Activated CD4-positive, alpha-beta T cell treated with anti-CD3 and anti-CD28 coated beads, Interleukin-2, amount 10 ng/mL, durations not matched to agents 24 days and 14 days (primary cell): ENCODE data around the gene PRKCE. TPM values are rescaled to one million over a fixed set of nuclear protein-coding genes. Genes with fewer than 3 reads are reported as not detected.

ENCODE experiments used
- DNase-seq: peaks from one replicate; pipeline ENCODE4 v3.0.0; 2022
- H3K27ac Mint-ChIP-seq: one replicate; pipeline ENCODE4 v1.8.0; 2022; ENCODE audit warnings: mild to moderate bottlenecking, mixed read lengths
- H3K27me3 Mint-ChIP-seq: one replicate; pipeline ENCODE4 v1.8.0; 2022; ENCODE audit warnings: mixed read lengths
- H3K36me3 Mint-ChIP-seq: one replicate; pipeline ENCODE4 v1.8.0; 2022; ENCODE audit warnings: low read depth, mild to moderate bottlenecking, mixed read lengths
- H3K4me1 Mint-ChIP-seq: one replicate; pipeline ENCODE4 v1.8.0; 2021; ENCODE audit warnings: mixed read lengths
- H3K4me3 Mint-ChIP-seq: one replicate; pipeline ENCODE4 v1.8.0; 2022; ENCODE audit warnings: mild to moderate bottlenecking, moderate library complexity, mixed read lengths
- H3K9me3 Mint-ChIP-seq: one replicate; pipeline ENCODE4 v1.8.0; 2021; ENCODE audit warnings: mixed read lengths
- intact Hi-C: fragments of 100-400 bp; cut with micrococcal nuclease; formaldehyde crosslinking; loops from one replicate; pipeline ENCODE4 v1.15.1; 2023
- total RNA-seq: library from RNA; stranded (reverse); gene quantifications from 2 replicates; pipeline ENCODE4 v1.2.3, GENCODE V29; 2022

The PRKCE gene
- 11.2 and 13.5 TPM in 2 replicates for total RNA-seq

DNA sequence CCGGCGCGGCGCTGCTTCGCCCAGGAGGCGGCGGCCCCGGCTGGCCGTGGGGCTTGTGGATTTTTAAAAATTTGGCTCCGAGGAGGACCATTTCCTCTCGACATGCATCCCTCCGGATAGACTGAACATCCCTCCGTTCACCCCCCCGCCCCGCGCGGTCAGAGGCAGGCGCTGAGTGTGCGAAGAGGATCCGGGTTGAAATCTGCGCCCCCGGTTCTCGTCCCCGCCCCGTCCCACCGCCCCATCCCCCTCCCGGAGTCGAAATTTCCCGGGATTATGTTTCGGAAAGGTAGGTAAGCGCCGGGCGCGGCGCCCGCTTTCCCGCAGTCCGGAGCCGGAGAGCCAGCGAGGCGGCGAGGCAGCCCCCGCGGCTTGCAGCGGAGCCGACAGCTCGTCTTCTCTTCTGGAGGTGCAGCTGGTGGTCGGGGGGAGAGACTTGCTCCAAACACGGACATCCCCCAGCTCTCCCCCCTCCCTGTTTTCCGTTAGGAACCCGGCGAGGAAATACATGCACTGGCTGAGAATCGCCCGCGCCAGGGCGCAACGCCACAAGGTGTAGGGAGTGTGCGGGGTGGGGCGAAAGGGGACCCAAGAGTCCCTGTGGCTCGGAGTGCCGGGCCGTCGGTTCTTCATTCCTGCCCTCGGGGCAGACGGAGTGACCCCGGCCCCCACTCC, at the start of gene PRKCE:
Gene PRKCE, plus strand, starts transcription at position 261 of the 675 bp plus-strand sequence.
- Mint-ChIP-seq H3K9me3 (no peaks in the 10 kb centered on the region), H3K36me3 (peaks cover 2% of the 10 kb centered on the region), H3K4me1 (peaks cover 28% of the 10 kb centered on the region), H3K27ac (peak within 1 kb of the TSS; percentile 100), H3K4me3 (peak within 1 kb of the TSS; percentile 100), H3K27me3 (peaks cover 15% of the 10 kb centered on the region)
- intact Hi-C loops = loop anchor here (2.0 kb wide), 1 partner anchor 41 kb away; the partner anchor contains the start of gene SRBD1
- DNase-seq = no peak

GRCh38 chr2:45602624-45603023, 48.9 kb upstream of the PRKCE start:
- DNase-seq = no peak
- H3K36me3 Mint-ChIP-seq = peaks cover 43% of the 10 kb centered on the region
- no peak overlapping the region for H3K27ac Mint-ChIP-seq
- no peaks in the 10 kb centered on the region for H3K27me3 Mint-ChIP-seq
- no peak overlapping the region for H3K4me3 Mint-ChIP-seq
- no peaks in the 10 kb centered on the region for H3K9me3 Mint-ChIP-seq
- H3K4me1 Mint-ChIP-seq = peaks cover 7% of the 10 kb centered on the region
- intact Hi-C loops = no loop called here

DNA sequence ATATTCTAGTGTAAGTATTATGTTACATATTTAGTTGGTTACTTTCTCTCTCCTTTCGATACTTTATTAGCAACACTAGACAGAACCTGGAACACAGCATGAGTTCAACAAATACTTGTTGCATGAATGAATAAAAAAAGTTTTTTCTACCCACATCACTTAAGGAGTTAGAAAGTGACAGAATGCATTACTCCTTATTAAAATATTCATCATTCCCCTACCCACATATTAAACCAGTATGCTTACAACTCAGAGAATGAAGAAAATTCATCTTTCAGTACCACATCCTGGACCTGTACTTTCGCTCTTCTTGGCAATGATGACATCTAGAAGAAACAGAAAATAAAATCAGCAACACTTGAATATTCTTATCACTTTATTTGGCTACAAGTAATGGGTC, 46.4 kb upstream of the PRKCE start:
- Mint-ChIP-seq H3K4me3 (no peak overlapping the region), H3K27me3 (no peaks in the 10 kb centered on the region), H3K9me3 (no peaks in the 10 kb centered on the region), H3K4me1 (peaks cover 16% of the 10 kb centered on the region), H3K27ac (no peak overlapping the region), H3K36me3 (peaks cover 31% of the 10 kb centered on the region)
- DNase-seq = no peak
- intact Hi-C loops = no loop called here

DNA sequence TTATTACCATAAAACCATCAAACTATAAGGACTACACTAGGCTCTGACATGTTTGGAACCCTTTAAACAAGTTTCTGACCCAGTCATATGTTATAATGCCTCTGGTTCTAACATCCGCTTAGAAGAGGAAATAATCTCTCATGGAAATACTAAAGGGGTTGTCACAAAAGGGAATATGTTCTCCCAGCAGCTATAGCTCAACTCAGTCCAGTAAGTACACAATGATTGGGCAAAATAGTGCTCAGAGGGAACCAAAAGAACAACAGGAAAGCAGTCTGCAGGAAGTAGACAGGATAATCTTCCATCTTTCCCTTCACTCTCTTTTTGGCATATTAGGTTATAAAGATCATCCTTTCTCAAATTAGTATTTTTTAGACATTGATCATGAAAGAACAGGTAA, 44.7 kb upstream of the PRKCE start:
- Mint-ChIP-seq H3K4me1 (peaks cover 20% of the 10 kb centered on the region), H3K4me3 (no peak overlapping the region), H3K9me3 (no peaks in the 10 kb centered on the region), H3K36me3 (peaks cover 17% of the 10 kb centered on the region), H3K27me3 (no peaks in the 10 kb centered on the region), H3K27ac (no peak overlapping the region)
- intact Hi-C loops = no loop called here
- no peak for DNase-seq

GRCh38 chr2:45607701-45608100, 43.8 kb upstream of the PRKCE start:
- Mint-ChIP-seq H3K36me3 (peaks cover 15% of the 10 kb centered on the region), H3K27ac (no peak overlapping the region), H3K9me3 (no peaks in the 10 kb centered on the region), H3K4me3 (no peak overlapping the region), H3K4me1 (peaks cover 20% of the 10 kb centered on the region), H3K27me3 (no peaks in the 10 kb centered on the region)
- DNase-seq = no peak
- intact Hi-C loops = no loop called here

DNA sequence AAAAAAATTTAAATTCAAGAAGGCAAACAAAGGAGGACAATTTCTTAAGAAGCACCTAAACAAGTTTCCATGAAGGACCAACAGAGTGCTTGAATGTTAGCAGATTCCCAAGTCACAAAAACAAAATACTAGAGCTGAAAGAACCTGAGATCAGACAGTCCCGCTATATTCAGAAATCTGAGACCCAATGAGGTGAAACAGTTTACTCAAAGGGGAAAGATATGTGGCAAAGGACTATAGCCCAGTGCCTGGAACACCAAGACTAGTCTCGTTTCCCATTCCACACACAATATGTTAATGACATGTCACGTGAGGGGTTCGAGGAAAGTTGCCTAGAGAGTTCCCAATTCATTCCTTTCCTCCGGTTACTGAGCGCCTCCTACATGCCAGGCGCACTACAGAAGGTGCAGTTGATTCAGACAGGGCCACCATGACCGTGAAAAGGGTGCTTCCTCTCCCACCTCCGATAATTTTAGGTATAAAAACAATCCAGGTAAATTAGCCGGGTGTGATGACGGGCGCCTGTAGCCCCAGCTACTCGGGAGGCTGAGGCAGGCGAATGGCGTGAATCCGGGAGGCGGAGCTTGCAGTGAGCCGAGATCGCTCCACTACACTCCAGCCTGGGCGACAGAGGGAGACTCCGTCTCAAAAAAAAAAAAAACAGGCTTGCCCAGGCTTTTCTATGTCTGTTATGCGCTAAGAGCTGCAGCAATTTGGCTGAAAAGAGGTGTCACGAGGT, 41.0 kb upstream of the PRKCE start:
- Mint-ChIP-seq H3K4me3 (peak overlapping the region; percentile 97), H3K36me3 (no peaks in the 10 kb centered on the region), H3K4me1 (peaks cover 16% of the 10 kb centered on the region), H3K27ac (peak overlapping the region; percentile 95), H3K9me3 (no peaks in the 10 kb centered on the region), H3K27me3 (no peaks in the 10 kb centered on the region)
- DNase-seq = peak; percentile 85
- intact Hi-C loops = loop anchor here (1.0 to 2.0 kb wide), 2 partner anchors 40 to 42 kb away; partner anchors contain the start of gene PRKCE

DNA sequence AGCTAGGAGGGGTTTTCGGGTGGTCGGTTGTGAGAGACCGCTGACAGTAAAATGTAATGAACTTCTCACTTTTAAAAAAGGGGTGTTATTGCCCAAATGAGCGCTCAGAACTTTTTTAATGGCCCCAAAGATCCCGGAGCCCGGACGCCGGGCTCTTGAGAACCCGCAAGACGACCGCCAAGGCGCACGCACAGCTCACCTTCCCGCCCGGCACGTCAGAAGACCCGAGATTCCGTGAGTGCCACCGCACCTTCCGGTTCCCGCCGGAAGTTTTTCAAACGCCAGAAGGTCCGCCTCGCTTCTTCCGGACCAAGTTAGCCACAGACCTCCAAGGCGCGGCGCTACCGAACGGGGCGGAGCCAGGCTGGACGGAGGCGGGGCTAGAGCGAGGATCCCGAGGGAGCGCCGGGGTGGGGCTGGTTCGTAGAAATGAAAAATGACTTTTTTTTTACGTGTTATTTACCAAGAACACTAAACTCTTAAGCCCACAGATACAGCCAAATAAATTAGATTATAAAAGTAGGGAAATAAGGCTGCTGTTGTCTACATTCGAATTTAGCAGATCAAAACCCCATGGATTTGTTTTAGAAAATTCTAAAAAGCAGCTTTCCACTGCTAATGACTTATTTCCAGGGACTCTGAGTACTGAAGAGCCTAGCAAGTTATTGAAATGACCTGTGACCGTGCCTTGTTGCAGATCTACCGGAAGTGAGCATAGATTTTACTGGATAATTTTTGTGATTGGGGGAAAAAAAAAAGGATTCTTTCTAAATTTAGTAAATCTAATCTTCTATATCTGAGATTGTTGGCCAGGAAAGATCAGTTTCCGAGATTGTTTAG, 40.2 kb upstream of the PRKCE start, which contains the start of gene SRBD1:
Gene SRBD1, minus strand, starts transcription at position 248 of the 840 bp plus-strand sequence. CDS start 5,826 bp downstream, outside the sequence.
- intact Hi-C loops = loop anchor here (2.0 kb wide), 1 partner anchor 40 kb away; the partner anchor contains the start of gene PRKCE
- DNase-seq = peak; percentile 97
- H3K9me3 Mint-ChIP-seq = no peaks in the 10 kb centered on the region
- H3K36me3 Mint-ChIP-seq = no peaks in the 10 kb centered on the region
- H3K27ac Mint-ChIP-seq = peak within 1 kb of the TSS; percentile 95
- H3K4me1 Mint-ChIP-seq = peaks cover 16% of the 10 kb centered on the region
- no peaks in the 10 kb centered on the region for H3K27me3 Mint-ChIP-seq
- peak within 1 kb of the TSS; percentile 97 for H3K4me3 Mint-ChIP-seq

- Mint-ChIP-seq H3K27me3 (peaks cover 4% of the 10 kb centered on the region), H3K4me3 (no peak overlapping the region), H3K27ac (no peak overlapping the region), H3K9me3 (no peaks in the 10 kb centered on the region), H3K4me1 (peaks cover 15% of the 10 kb centered on the region), H3K36me3 (no peaks in the 10 kb centered on the region)
- no peak for DNase-seq
- intact Hi-C loops = no loop called here
These were observed 39.2 kb upstream of the PRKCE start for GRCh38 chr2:45612285-45612684.

GRCh38 chr2:45612731-45613130, 38.7 kb upstream of the PRKCE start:
- no peak overlapping the region for H3K27ac Mint-ChIP-seq
- no peaks in the 10 kb centered on the region for H3K9me3 Mint-ChIP-seq
- H3K4me1 Mint-ChIP-seq = peaks cover 15% of the 10 kb centered on the region
- H3K27me3 Mint-ChIP-seq = peaks cover 4% of the 10 kb centered on the region
- no peak overlapping the region for H3K4me3 Mint-ChIP-seq
- no peak for DNase-seq
- intact Hi-C loops = no loop called here
- H3K36me3 Mint-ChIP-seq = no peaks in the 10 kb centered on the region

DNA sequence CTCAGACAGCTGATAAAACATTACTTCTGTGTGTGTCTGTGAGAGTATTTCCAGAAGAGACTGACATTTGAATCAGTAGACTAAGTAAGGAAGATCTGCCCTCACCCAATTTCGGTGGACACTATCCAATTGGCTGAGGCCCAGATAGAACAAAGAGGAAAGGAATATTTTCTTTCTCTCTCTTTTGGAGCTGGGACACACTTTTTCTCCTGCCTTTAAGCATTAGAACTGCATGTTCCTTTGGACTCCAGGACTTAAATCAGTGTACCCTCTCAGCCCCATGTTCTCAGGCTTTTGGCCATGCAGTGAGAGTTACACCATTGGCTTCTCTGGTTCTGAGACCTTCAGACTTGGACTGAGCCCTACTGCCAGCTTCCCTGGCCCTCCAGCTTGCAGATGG, 37.1 kb upstream of the PRKCE start:
- no peak overlapping the region for H3K27ac Mint-ChIP-seq
- intact Hi-C loops = no loop called here
- no peaks in the 10 kb centered on the region for H3K36me3 Mint-ChIP-seq
- peaks cover 10% of the 10 kb centered on the region for H3K4me1 Mint-ChIP-seq
- peaks cover 5% of the 10 kb centered on the region for H3K27me3 Mint-ChIP-seq
- H3K4me3 Mint-ChIP-seq = no peak overlapping the region
- no peaks in the 10 kb centered on the region for H3K9me3 Mint-ChIP-seq
- DNase-seq = no peak

DNA sequence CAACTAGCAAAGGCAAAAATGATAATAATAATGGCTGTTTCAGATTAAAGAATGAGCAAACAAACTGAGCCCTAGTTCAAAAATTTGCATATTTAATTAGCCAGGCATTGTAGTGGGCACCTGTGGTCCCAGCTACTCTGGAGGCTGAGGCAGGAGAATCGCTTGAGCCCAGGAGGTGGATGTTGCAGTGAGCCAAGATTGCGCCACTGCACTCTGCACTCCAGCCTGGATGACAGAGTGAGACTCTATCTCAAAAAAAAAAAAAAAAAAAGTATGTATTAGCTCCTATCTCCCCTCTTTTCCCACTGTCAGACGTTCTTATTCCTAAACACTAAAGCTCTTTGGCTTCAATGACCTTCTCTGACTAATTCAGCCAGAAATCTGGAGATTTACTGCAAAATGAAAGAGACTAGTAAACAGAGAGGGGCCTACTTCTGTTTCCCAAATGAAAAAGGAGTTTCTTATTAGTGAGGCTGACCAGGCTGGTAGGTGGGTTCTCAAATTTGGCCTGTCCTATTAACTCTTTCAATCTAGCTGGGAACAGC, 36.5 kb upstream of the PRKCE start:
- Mint-ChIP-seq H3K4me3 (no peak overlapping the region), H3K4me1 (peaks cover 5% of the 10 kb centered on the region), H3K27ac (no peak overlapping the region), H3K9me3 (no peaks in the 10 kb centered on the region), H3K27me3 (peaks cover 9% of the 10 kb centered on the region), H3K36me3 (no peaks in the 10 kb centered on the region)
- intact Hi-C loops = no loop called here
- no peak for DNase-seq

DNA sequence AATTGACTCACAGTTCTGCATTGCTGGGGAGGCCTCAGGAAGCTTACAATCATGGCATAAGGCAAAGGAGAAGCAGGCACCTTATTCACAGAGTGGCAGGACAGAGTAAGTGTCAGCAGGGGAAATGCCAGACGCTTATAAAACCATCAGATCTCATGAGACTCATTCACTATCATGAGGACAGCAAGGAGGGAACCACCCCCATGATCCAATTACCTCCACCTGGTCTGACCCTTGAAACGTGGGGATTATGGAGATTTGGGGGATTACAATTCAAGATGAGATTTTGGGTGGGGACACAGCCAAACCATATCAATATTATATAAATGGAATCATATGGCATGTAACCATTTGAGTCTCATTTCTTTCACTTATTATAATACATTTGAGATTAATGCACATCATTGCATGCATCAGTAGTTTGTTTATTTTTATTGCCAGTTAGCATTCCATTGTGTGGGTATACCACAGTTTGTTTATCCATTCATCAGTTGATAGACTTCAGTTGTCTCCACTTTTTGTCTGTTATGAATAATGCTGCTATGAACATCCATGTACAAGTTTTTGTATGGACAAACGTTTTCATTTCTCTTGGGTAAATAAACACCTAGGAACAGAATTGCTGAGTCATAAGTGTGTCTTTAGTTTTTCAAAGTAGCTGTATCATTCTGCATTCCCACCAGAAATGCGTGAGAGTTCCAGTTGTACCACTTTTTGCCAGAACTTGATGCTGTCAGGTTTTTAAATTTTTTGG, 34.6 kb upstream of the PRKCE start:
- H3K4me1 Mint-ChIP-seq = peaks cover 3% of the 10 kb centered on the region
- H3K4me3 Mint-ChIP-seq = no peak overlapping the region
- peaks cover 14% of the 10 kb centered on the region for H3K27me3 Mint-ChIP-seq
- no peak for DNase-seq
- no peaks in the 10 kb centered on the region for H3K36me3 Mint-ChIP-seq
- H3K9me3 Mint-ChIP-seq = no peaks in the 10 kb centered on the region
- intact Hi-C loops = no loop called here
- no peak overlapping the region for H3K27ac Mint-ChIP-seq

GRCh38 chr2:45617496-45617895, 34.0 kb upstream of the PRKCE start:
- H3K36me3 Mint-ChIP-seq = no peaks in the 10 kb centered on the region
- peaks cover 3% of the 10 kb centered on the region for H3K4me1 Mint-ChIP-seq
- no peaks in the 10 kb centered on the region for H3K9me3 Mint-ChIP-seq
- no peak overlapping the region for H3K4me3 Mint-ChIP-seq
- intact Hi-C loops = no loop called here
- no peak overlapping the region for H3K27ac Mint-ChIP-seq
- DNase-seq = no peak
- H3K27me3 Mint-ChIP-seq = peaks cover 16% of the 10 kb centered on the region
